Measurements from ENCODE around the gene APBB1. TPM values are rescaled to one million over a fixed set of nuclear protein-coding genes. Genes with fewer than 3 reads are reported as not detected.

Gene APBB1
- total RNA-seq, 1 experiment from 2014 or later, result 34.8 TPM

- Mint-ChIP-seq H3K4me3 (no peak overlapping the region), H3K27me3 (ENCODE audit: low read depth) (no peaks in the 10 kb centered on the region), H3K4me1 (peaks cover 15 to 19% of the 10 kb centered on the region in 2 experiments), H3K27ac (peak overlapping the region in 1 of 3 experiments; percentile 54; a peak in 1 of 7 replicates), H3K9me3 (no peaks in the 10 kb centered on the region), H3K36me3 (ENCODE audit: insufficient read depth in 1 of 3, low read depth in 3 of 3) (no peaks in the 10 kb centered on the region)
- H3K14ac ChIP-seq (ENCODE audit: insufficient read depth, low read length), result no peak overlapping the region
- no peaks in the 10 kb centered on the region for H3K9me3 ChIP-seq (ENCODE audit: control insufficient read depth, low read depth, low read length)
- no peak overlapping the region for H2BK120ac ChIP-seq (ENCODE audit: low read depth, low read length, poor library complexity, severe bottlenecking)
- H3K9ac ChIP-seq (ENCODE audit: extremely low read depth, insufficient read length, low read length), result no peak overlapping the region
- H4K20me1 ChIP-seq (ENCODE audit: control insufficient read depth, insufficient read depth, insufficient read length), result no peaks in the 10 kb centered on the region
- no peak overlapping the region for H2AK5ac ChIP-seq (ENCODE audit: insufficient read length, low read length)
- no peak overlapping the region for H2BK5ac ChIP-seq (ENCODE audit: insufficient read length, low read length)
- no peak overlapping the region for H2BK15ac ChIP-seq (ENCODE audit: low read depth, low read length)
- no peak overlapping the region for H3K18ac ChIP-seq (ENCODE audit: insufficient read length, low read depth, low read length)
- no peak overlapping the region for H3K4ac ChIP-seq (ENCODE audit: low read depth, low read length)
- H3K4me1 ChIP-seq (ENCODE audit: insufficient read depth, low read length), result no peaks in the 10 kb centered on the region
- no peak overlapping the region for H3K23ac ChIP-seq (ENCODE audit: insufficient read length, low read depth, low read length)
- H2BK20ac ChIP-seq (ENCODE audit: low read depth, low read length, poor library complexity, severe bottlenecking), result no peak overlapping the region
- no peak overlapping the region for H4K8ac ChIP-seq (replicated peaks; ENCODE audit: insufficient read length, low read depth, low read length)
- H3K56ac ChIP-seq (ENCODE audit: insufficient read length, low read depth, low read length), result no peak overlapping the region
- H2AFZ ChIP-seq (ENCODE audit: low read length), result no peak overlapping the region
- no peaks in the 10 kb centered on the region for H3K79me2 ChIP-seq (ENCODE audit: insufficient read depth, low read length)
- no peak for DNase-seq
- H3T11ph ChIP-seq (ENCODE audit: low read length), result no peak overlapping the region
- WGBS (ENCODE audit: extremely low coverage, insufficient read length, low lambda C conversion rate), result no CpG with 5 or more reads among the region's 4 CpGs
- H3K27me3 ChIP-seq (ENCODE audit: insufficient read depth, low read length), result no peaks in the 10 kb centered on the region
- no peaks in the 10 kb centered on the region for H3K79me1 ChIP-seq (ENCODE audit: insufficient read depth, low read depth, low read length, poor library complexity, severe bottlenecking)
- H4K5ac ChIP-seq (ENCODE audit: insufficient read length, low read depth, low read length), result no peak overlapping the region
- TF ChIP-seq CTCF (conservative IDR thresholded peaks at IDR 0.05), result no peak
- no peak overlapping the region for H3K27ac ChIP-seq (ENCODE audit: insufficient read length, low read depth, low read length)
- H3K4me2 ChIP-seq (ENCODE audit: insufficient read depth, insufficient read length, low read length), result no peak overlapping the region
- no peaks in the 10 kb centered on the region for H3K23me2 ChIP-seq (ENCODE audit: insufficient read length, low read depth, low read length, poor library complexity, severe bottlenecking)
- H2BK12ac ChIP-seq (ENCODE audit: insufficient read length, low read depth, low read length), result no peak overlapping the region
- H4K91ac ChIP-seq (ENCODE audit: insufficient read length, low read depth, low read length), result no peak overlapping the region
These were observed 62.3 kb downstream of the APBB1 start for GRCh38 chr11:6356503-6357055.

Measured in H9 (cell line).